KOPT-K1 (cell line): Measurements from ENCODE around the gene DRAXIN.

Experiments
- H3K27ac ChIP-seq: fragments of 200-600 bp; sonication (generic); 2 replicates; pipeline ENCODE4 v1.5.1; 2016; ENCODE audit warnings: antibody characterized with exemption, mild to moderate bottlenecking, low read depth, low read length; ENCODE audit not compliant: poor library complexity, severe bottlenecking
- H3K36me3 ChIP-seq: fragments of 200-600 bp; sonication (generic); 2 replicates; pipeline ENCODE4 v1.5.1; 2017; ENCODE audit warnings: antibody characterized with exemption, mild to moderate bottlenecking, low read length, moderate library complexity; ENCODE audit not compliant: insufficient read depth
- H3K9me3 ChIP-seq: fragments of 200-600 bp; sonication (generic); 2 replicates; pipeline ENCODE4 v1.5.1; 2017; ENCODE audit warnings: antibody characterized with exemption, low read length, mild to moderate bottlenecking; ENCODE audit not compliant: insufficient read depth, poor library complexity, severe bottlenecking

Gene DRAXIN

GRCh38 chr1:11691928-11692711, 610 bp downstream of the DRAXIN start:
- Histone ChIP-seq H3K27ac (no peak overlapping the region), H3K36me3 (no peaks in the 10 kb centered on the region), H3K9me3 (no peaks in the 10 kb centered on the region)

GRCh38 chr1:11693024-11693590, 1.6 kb downstream of the DRAXIN start:
- Histone ChIP-seq H3K9me3 (no peaks in the 10 kb centered on the region), H3K27ac (no peak overlapping the region), H3K36me3 (no peaks in the 10 kb centered on the region)

- Histone ChIP-seq H3K36me3 (no peaks in the 10 kb centered on the region), H3K9me3 (no peaks in the 10 kb centered on the region), H3K27ac (no peak overlapping the region)
Observed at GRCh38 chr1:11693917-11694316, 2.4 kb downstream of the DRAXIN start.

GRCh38 chr1:11695861-11696260, 4.4 kb downstream of the DRAXIN start:
- Histone ChIP-seq H3K27ac (no peak overlapping the region), H3K9me3 (no peaks in the 10 kb centered on the region), H3K36me3 (no peaks in the 10 kb centered on the region)

- peak overlapping the region; percentile 61 for H3K27ac ChIP-seq
- no peaks in the 10 kb centered on the region for H3K9me3 ChIP-seq
- H3K36me3 ChIP-seq: no peaks in the 10 kb centered on the region
Observed at GRCh38 chr1:11697188-11697892, 5.8 kb downstream of the DRAXIN start.

- no peaks in the 10 kb centered on the region for H3K36me3 ChIP-seq
- H3K27ac ChIP-seq: peak overlapping the region; percentile 61
- no peaks in the 10 kb centered on the region for H3K9me3 ChIP-seq
Observed at GRCh38 chr1:11697893-11698210, 6.3 kb downstream of the DRAXIN start.

- no peak overlapping the region for H3K27ac ChIP-seq
- H3K36me3 ChIP-seq: no peaks in the 10 kb centered on the region
- H3K9me3 ChIP-seq: no peaks in the 10 kb centered on the region
Observed at GRCh38 chr1:11700601-11701467, 9.3 kb downstream of the DRAXIN start.

- Histone ChIP-seq H3K36me3 (no peaks in the 10 kb centered on the region), H3K9me3 (no peaks in the 10 kb centered on the region), H3K27ac (no peak overlapping the region)
Observed at GRCh38 chr1:11701551-11701961, 10.0 kb downstream of the DRAXIN start.

- H3K27ac ChIP-seq: no peak overlapping the region
- H3K9me3 ChIP-seq: no peaks in the 10 kb centered on the region
- H3K36me3 ChIP-seq: no peaks in the 10 kb centered on the region
Observed at GRCh38 chr1:11701981-11702803, 10.7 kb downstream of the DRAXIN start.

- Histone ChIP-seq H3K27ac (no peak overlapping the region), H3K9me3 (no peaks in the 10 kb centered on the region), H3K36me3 (no peaks in the 10 kb centered on the region)
Observed at GRCh38 chr1:11703357-11704193, 12.1 kb downstream of the DRAXIN start.

GRCh38 chr1:11704194-11704529, 12.7 kb downstream of the DRAXIN start:
- Histone ChIP-seq H3K27ac (no peak overlapping the region), H3K9me3 (no peaks in the 10 kb centered on the region), H3K36me3 (no peaks in the 10 kb centered on the region)

- no peaks in the 10 kb centered on the region for H3K9me3 ChIP-seq
- no peaks in the 10 kb centered on the region for H3K36me3 ChIP-seq
- no peak overlapping the region for H3K27ac ChIP-seq
Observed at GRCh38 chr1:11704691-11705475, 13.4 kb downstream of the DRAXIN start.

- Histone ChIP-seq H3K36me3 (no peaks in the 10 kb centered on the region), H3K9me3 (no peaks in the 10 kb centered on the region), H3K27ac (no peak overlapping the region)
Observed at GRCh38 chr1:11705596-11705995, 14.1 kb downstream of the DRAXIN start.
